Activated CD8-positive, alpha-beta memory T cell treated with anti-CD3 and anti-CD28 coated beads for 4 hours (primary cell): ENCODE results near the gene SNX8.

ENCODE experiments used
- DNase-seq, 2 donors: peaks; one replicate each; pipeline ENCODE4 v3.0.0-alpha.2; 2020; ENCODE audit warnings: low read depth in 2 of 2

SNX8 gene

DNA sequence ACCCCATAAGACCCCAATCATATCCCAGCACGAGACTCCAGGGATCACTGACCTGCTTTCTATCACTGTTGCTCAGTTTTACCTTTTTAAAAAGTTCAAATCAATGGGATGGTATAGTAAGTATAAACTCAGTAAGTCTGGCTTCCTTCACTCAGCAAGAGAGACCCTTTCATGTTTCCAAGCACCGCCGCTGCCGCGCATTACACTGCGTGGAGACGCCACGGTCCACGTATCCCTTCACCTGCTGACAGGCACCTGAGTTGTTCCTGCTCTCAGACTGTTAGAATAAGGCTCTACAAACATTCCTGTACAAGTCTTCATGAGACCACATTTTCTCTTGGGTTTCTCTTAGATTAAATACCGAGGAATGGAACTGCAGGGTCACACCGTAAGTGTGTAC is 109.8 kb downstream of the SNX8 start:
- no peak for DNase-seq

DNA sequence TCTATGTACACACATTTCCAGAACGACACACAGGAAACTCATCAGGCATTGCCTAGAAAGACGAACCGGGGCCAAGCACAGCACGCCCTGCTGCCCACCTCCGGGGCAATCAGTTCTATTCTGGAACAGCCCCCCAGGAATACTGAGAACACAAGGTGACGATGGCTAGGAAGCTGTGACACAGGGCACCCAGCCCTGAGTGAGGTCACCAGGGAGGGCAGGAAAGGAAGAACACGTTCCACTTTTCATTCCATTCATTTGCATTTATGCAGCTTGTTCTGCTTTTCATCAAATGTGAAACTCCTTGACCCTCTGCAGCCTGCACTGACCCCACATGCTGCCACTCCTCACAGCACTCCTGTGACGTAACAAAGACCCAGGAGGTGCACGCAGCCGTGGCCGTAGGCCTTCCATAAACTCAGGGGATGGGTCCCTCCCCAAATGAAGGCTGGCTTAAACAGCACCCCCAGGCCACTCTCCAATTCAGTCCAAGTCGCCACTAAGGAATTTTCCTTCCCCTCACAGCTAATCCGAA is 110.4 kb downstream of the SNX8 start:
- DNase-seq: no peak

GRCh38 chr7:2202901-2203765 is 111.1 kb downstream of the SNX8 start:
- DNase-seq: no peak

GRCh38 chr7:2202361-2202761 is 111.9 kb downstream of the SNX8 start:
- no peak for DNase-seq
